IMR-90 (cell line): Measurements from ENCODE around the gene YJEFN3. TPM values are rescaled to one million over a fixed set of nuclear protein-coding genes. Genes with fewer than 3 reads are reported as not detected.

Experiments used
- ATAC-seq: fragments of 200-7000 bp; cut with Tn5 transposase; 2 replicates; pipeline ENCODE4 v1.9.1; 2020; ENCODE audit warnings: low read depth, mild to moderate bottlenecking, moderate library complexity
- BruUV-seq: library from RNA; stranded (reverse); fragments of 400-500 nt; replicated peaks from 2 replicates; lab custom pipeline; 2021; lab: Mats Ljungman, UMichigan
- CTCF ChIA-PET: fragments of 300-600 bp; formaldehyde crosslinking; extraction: SDS; loops from one replicate; lab custom pipeline; 2021; ENCODE audit warnings: antibody characterized with exemption; lab: Yijun Ruan, JAX
- POLR2A ChIA-PET: fragments of 300-600 bp; sonication (Branson Sonifier 250); formaldehyde crosslinking; loops from one replicate; lab custom pipeline; 2022; ENCODE audit warnings: antibody characterized with exemption; ENCODE audit not compliant: unreplicated experiment; lab: Charles Lee
- DNase-seq: peaks from one replicate; pipeline ENCODE4 v3.0.0; 2013
- H2AFZ ChIP-seq: replicated peaks from 2 replicates; pipeline ENCODE3; 2013; ENCODE audit warnings: low read length, mild to moderate bottlenecking; ENCODE audit not compliant: poor library complexity
- H2AK5ac ChIP-seq: 2 replicates; pipeline ENCODE4 v1.6.1; 2013; ENCODE audit warnings: low read depth, low read length, inconsistent platforms
- H2AK9ac ChIP-seq: replicated peaks from 2 replicates; pipeline ENCODE3; 2013; ENCODE audit warnings: mild to moderate bottlenecking, low read depth, low read length, moderate library complexity; ENCODE audit not compliant: poor library complexity
- H2BK120ac ChIP-seq: 2 replicates; pipeline ENCODE4 v1.6.1; 2013; ENCODE audit warnings: low read depth, low read length, inconsistent platforms
- H2BK15ac ChIP-seq: 3 replicates; pipeline ENCODE4 v1.6.1; 2013; ENCODE audit warnings: low read depth, low read length, inconsistent platforms
- H2BK20ac ChIP-seq: 2 replicates; pipeline ENCODE4 v1.6.1; 2013; ENCODE audit warnings: low read depth, mild to moderate bottlenecking, inconsistent platforms, low read length, moderate library complexity
- H2BK5ac ChIP-seq: 2 replicates; pipeline ENCODE4 v1.6.1; 2013; ENCODE audit warnings: mild to moderate bottlenecking, low read depth, low read length, inconsistent platforms; ENCODE audit not compliant: poor library complexity, severe bottlenecking
- H3K14ac ChIP-seq: replicated peaks from 2 replicates; pipeline ENCODE4 v1.6.1; 2013; ENCODE audit warnings: low read depth, low read length, inconsistent platforms
- H3K18ac ChIP-seq: 2 replicates; pipeline ENCODE4 v1.6.1; 2013; ENCODE audit warnings: low read depth, low read length, control low read depth
- H3K23ac ChIP-seq: 2 replicates; pipeline ENCODE4 v1.6.1; 2013; ENCODE audit warnings: low read depth, low read length, inconsistent platforms
- H3K27ac ChIP-seq: 2 replicates; pipeline ENCODE4 v1.5.1; 2013; ENCODE audit warnings: mild to moderate bottlenecking, control low read depth, low read length; ENCODE audit not compliant: insufficient read depth
- H3K27me3 ChIP-seq: 2 replicates; pipeline ENCODE4 v1.6.1; 2013; ENCODE audit warnings: low read length; ENCODE audit not compliant: control insufficient read depth, insufficient read depth
- H3K36me3 ChIP-seq: 2 replicates; pipeline ENCODE4 v1.6.1; 2013; ENCODE audit warnings: low read length, mixed read lengths; ENCODE audit not compliant: control insufficient read depth, insufficient read depth
- H3K4ac ChIP-seq: 2 replicates; pipeline ENCODE4 v1.6.1; 2013; ENCODE audit warnings: low read depth, low read length, inconsistent platforms
- H3K4me1 ChIP-seq: 2 replicates; pipeline ENCODE4 v1.6.1; 2013; ENCODE audit warnings: low read length, mixed read lengths; ENCODE audit not compliant: control insufficient read depth, insufficient read depth
- H3K4me2 ChIP-seq: 2 replicates; pipeline ENCODE4 v1.6.1; 2013; ENCODE audit warnings: low read depth, mild to moderate bottlenecking, control low read depth, low read length, moderate library complexity
- H3K4me3 ChIP-seq: 2 replicates; pipeline ENCODE4 v1.5.1; 2013; ENCODE audit warnings: low read depth, mild to moderate bottlenecking, control low read depth, low read length, moderate library complexity; ENCODE audit not compliant: insufficient read depth
- H3K56ac ChIP-seq: 2 replicates; pipeline ENCODE4 v1.6.1; 2013; ENCODE audit warnings: low read length, inconsistent platforms; ENCODE audit not compliant: insufficient read depth; ENCODE audit errors: extremely low read depth
- H3K79me1 ChIP-seq, 2 experiments: 2 replicates each; pipeline ENCODE4 v1.6.1; 2013; ENCODE audit warnings: low read length in 2 of 2, inconsistent platforms in 1 of 2, low read depth in 1 of 2
- H3K9ac ChIP-seq: 2 replicates; pipeline ENCODE4 v1.6.1; 2013; ENCODE audit warnings: low read depth, low read length, control low read depth
- H3K9me1 ChIP-seq: 2 replicates; pipeline ENCODE4 v1.6.1; 2013; ENCODE audit warnings: low read length, inconsistent platforms; ENCODE audit not compliant: insufficient read depth
- H3K9me3 ChIP-seq: 2 replicates; pipeline ENCODE4 v1.6.1; 2013; ENCODE audit warnings: low read length; ENCODE audit not compliant: control insufficient read depth, insufficient read depth
- H4K20me1 ChIP-seq: 2 replicates; pipeline ENCODE4 v1.6.1; 2013; ENCODE audit warnings: low read length, inconsistent platforms; ENCODE audit not compliant: insufficient read depth
- H4K5ac ChIP-seq: 2 replicates; pipeline ENCODE4 v1.6.1; 2013; ENCODE audit warnings: mild to moderate bottlenecking, low read depth, low read length, control low read depth
- H4K8ac ChIP-seq, 2 experiments: 2 replicates each; pipeline ENCODE4 v1.6.1; 2013; ENCODE audit warnings: low read depth in 2 of 2, low read length in 2 of 2, control low read depth in 1 of 2, inconsistent platforms in 1 of 2
- H4K91ac ChIP-seq: 2 replicates; pipeline ENCODE4 v1.6.1; 2013; ENCODE audit warnings: low read depth, low read length, inconsistent platforms; ENCODE audit not compliant: insufficient read depth
- CHD1 ChIP-seq: IDR thresholded peaks from 2 replicates; pipeline ENCODE4 v1.6.1; 2012; ENCODE audit warnings: low read depth, low read length, improper control_type of control experiment
- NFE2L2 ChIP-seq: fragments of 150-350 bp; IDR thresholded peaks from 2 replicates; pipeline ENCODE4 v1.6.1; 2016; ENCODE audit warnings: low read depth, mild to moderate bottlenecking, low read length
- RCOR1 ChIP-seq: IDR thresholded peaks from 2 replicates; pipeline ENCODE4 v1.6.1; 2012; ENCODE audit warnings: mild to moderate bottlenecking, low read length, improper control_type of control experiment; ENCODE audit not compliant: insufficient replicate concordance
- SMC3 ChIP-seq: fragments of 150-350 bp; IDR thresholded peaks from 2 replicates; pipeline ENCODE4 v1.6.1; 2016; ENCODE audit warnings: low read depth, mild to moderate bottlenecking, antibody characterized with exemption, low read length, moderate library complexity
- WGBS, 2 experiments: methylation state at CpG; one replicate each; pipeline versions ENCODE4 v1.1.5 to v1.1.7; 2013; ENCODE audit warnings: missing lambda C conversion rate in 2 of 2; ENCODE audit not compliant: insufficient read length in 1 of 2; ENCODE audit errors: extremely low coverage in 2 of 2; 5-methylcytosine and 5-hydroxymethylcytosine counted together
- dilution Hi-C: fragments of 300-500 bp; cut with HindIII; formaldehyde crosslinking; loops from one replicate; pipeline ENCODE4 v1.14.3; 2018; ENCODE audit warnings: low sequenced_read_pairs; ENCODE audit not compliant: unreplicated experiment
- in situ Hi-C: fragments of 300-500 bp; cut with MboI; formaldehyde crosslinking; loops from 3 replicates; pipeline ENCODE4 v1.14.3; 2019; ENCODE audit warnings: low sequenced_read_pairs, inconsistent platforms, mixed read lengths
- intact Hi-C: fragments of 100-400 bp; cut with micrococcal nuclease; formaldehyde crosslinking; loops from 2 replicates; pipeline ENCODE4 v1.10.0; 2022
- polyA plus RNA-seq, 3 experiments: library from polyadenylated mRNA; depleted of rRNA; stranded (reverse); fragments of >200 nt; gene quantifications; 2 replicates each; pipeline ENCODE4 v1.2.3, GENCODE V29; 2012; ENCODE audit warnings: low replicate concordance in 1 of 3
- total RNA-seq: library from RNA; depleted of rRNA; stranded (reverse); fragments of >200 nt; gene quantifications from 2 replicates; pipeline ENCODE4 v1.2.3, GENCODE V29; 2012
- TF ChIP-seq, protein P1 (sequence below): conservative IDR thresholded peaks from 2 replicates; pipeline ENCODE4 v1.5.1; 2012; ENCODE audit warnings: mild to moderate bottlenecking, low read depth, low read length, improper control_type of control experiment

The YJEFN3 gene
- total and polyA plus RNA-seq, 2 of the 4 experiments (the other 2 are of a cell fraction): 0.72 to 4.0 TPM

DNA sequence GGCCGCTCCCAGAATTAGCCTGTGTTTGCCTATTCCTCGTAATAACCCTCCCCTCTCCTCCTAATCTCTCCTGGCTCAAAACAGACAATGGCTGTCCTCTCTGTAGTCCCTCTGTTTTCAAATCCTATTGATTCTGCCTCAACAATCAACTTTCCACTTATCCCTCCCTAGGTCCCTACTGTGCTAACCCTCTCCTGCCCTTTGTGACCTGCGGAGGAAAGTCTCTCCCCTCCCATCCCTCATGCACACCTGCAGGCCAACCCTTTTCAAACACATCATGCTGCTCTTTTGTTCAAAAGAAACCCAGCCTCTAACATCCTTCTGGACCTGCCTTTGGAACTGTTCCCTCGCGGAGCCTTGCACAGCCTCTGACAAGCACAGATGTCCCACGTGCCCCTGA, 46.7 kb downstream of the YJEFN3 start:
- H4K20me1 ChIP-seq: no peaks in the 10 kb centered on the region
- H3K9me3 ChIP-seq: no peaks in the 10 kb centered on the region
- H4K5ac ChIP-seq: no peak overlapping the region
- H3K27ac ChIP-seq: no peak overlapping the region
- BruUV-seq: no TSS peak
- dilution Hi-C loops (no loop called here), intact Hi-C loops (no loop called here), in situ Hi-C loops (no loop called here)
- no peaks in the 10 kb centered on the region for H3K27me3 ChIP-seq
- ChIA-PET CTCF (no interaction called here), POLR2A (no interaction called here)
- TF ChIP-seq, protein P1, sequence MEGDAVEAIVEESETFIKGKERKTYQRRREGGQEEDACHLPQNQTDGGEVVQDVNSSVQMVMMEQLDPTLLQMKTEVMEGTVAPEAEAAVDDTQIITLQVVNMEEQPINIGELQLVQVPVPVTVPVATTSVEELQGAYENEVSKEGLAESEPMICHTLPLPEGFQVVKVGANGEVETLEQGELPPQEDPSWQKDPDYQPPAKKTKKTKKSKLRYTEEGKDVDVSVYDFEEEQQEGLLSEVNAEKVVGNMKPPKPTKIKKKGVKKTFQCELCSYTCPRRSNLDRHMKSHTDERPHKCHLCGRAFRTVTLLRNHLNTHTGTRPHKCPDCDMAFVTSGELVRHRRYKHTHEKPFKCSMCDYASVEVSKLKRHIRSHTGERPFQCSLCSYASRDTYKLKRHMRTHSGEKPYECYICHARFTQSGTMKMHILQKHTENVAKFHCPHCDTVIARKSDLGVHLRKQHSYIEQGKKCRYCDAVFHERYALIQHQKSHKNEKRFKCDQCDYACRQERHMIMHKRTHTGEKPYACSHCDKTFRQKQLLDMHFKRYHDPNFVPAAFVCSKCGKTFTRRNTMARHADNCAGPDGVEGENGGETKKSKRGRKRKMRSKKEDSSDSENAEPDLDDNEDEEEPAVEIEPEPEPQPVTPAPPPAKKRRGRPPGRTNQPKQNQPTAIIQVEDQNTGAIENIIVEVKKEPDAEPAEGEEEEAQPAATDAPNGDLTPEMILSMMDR: no peak
- no peak for TF ChIP-seq RCOR1
- no peak for TF ChIP-seq SMC3
- TF ChIP-seq CHD1: no peak
- TF ChIP-seq NFE2L2: no peak
- no peaks in the 10 kb centered on the region for H3K36me3 ChIP-seq
- H3K4me2 ChIP-seq: no peak overlapping the region
- H3K4ac ChIP-seq: no peak overlapping the region
- no peak for ATAC-seq
- H2BK5ac ChIP-seq: no peak overlapping the region
- H4K8ac ChIP-seq: no peak overlapping the region
- no peaks in the 10 kb centered on the region for H3K4me1 ChIP-seq
- DNase-seq: no peak
- no peak overlapping the region for H2BK120ac ChIP-seq
- H3K56ac ChIP-seq: no peak overlapping the region
- H3K79me1 ChIP-seq: no peaks in the 10 kb centered on the region
- H2BK20ac ChIP-seq: no peak overlapping the region
- 57% methylated on average over 3 of the region's 6 CpGs; no CpG with 5 or more reads in 1 of the 2 experiments for WGBS, 2 experiments
- H2AFZ ChIP-seq: peak overlapping the region; percentile 46
- H2AK9ac ChIP-seq: no peak overlapping the region
- H4K91ac ChIP-seq: no peak overlapping the region
- no peak overlapping the region for H3K4me3 ChIP-seq
- no peak overlapping the region for H3K9ac ChIP-seq
- H3K14ac ChIP-seq: no peak overlapping the region
- no peak overlapping the region for H2AK5ac ChIP-seq
- no peaks in the 10 kb centered on the region for H3K9me1 ChIP-seq
- H2BK15ac ChIP-seq: no peak overlapping the region
- no peak overlapping the region for H3K23ac ChIP-seq
- H3K18ac ChIP-seq: no peak overlapping the region
